B cell (primary cell): ENCODE measurements around the gene CHCHD6. TPM values are rescaled to one million over a fixed set of nuclear protein-coding genes. Genes with fewer than 3 reads are reported as not detected.
A peak's percentile ranks its signal among the peaks of the same experiment; 100 is the strongest.

ENCODE experiments used
- ATAC-seq: fragments of 200-7000 bp; cut with Tn5 transposase; one replicate; pipeline ENCODE4 v1.10.0; 2021; ENCODE audit warnings: low read depth, mild to moderate bottlenecking, moderate number of reproducible peaks, moderate library complexity
- CTCF ChIA-PET: fragments of 350-600 bp; sonication (Branson Sonifier 250); formaldehyde crosslinking; loops from one replicate; lab custom pipeline; 2021; ENCODE audit warnings: antibody characterized with exemption, inconsistent platforms; lab: Charles Lee
- POLR2A ChIA-PET: fragments of 350-600 bp; sonication (Branson Sonifier 250); formaldehyde crosslinking; loops from one replicate; lab custom pipeline; 2021; ENCODE audit warnings: antibody characterized with exemption; lab: Charles Lee
- DNase-seq: peaks from one replicate; pipeline ENCODE4 v3.0.0; 2013
- H2AFZ ChIP-seq: 2 replicates; pipeline ENCODE4 v1.6.1; 2012; ENCODE audit warnings: mild to moderate bottlenecking, low read depth, low read length; ENCODE audit not compliant: insufficient read depth, poor library complexity, severe bottlenecking
- H3K27ac ChIP-seq, 2 donors: 1 replicate in 1 of 2; 2 replicates in 1 of 2; pipeline ENCODE4 v1.5.1; 2012 to 2013; ENCODE audit warnings: low read length in 2 of 2, mild to moderate bottlenecking in 2 of 2, moderate library complexity in 1 of 2
- H3K27me3 ChIP-seq, 4 experiments: fragments of 200-600 bp in 1 of 4; sonication (generic) in 1 of 4; replicated peaks in 1 of 4; 1 replicate in 2 of 4; 2 replicates in 2 of 4; pipeline versions ENCODE4 v1.6.1 to v1.7.0; 2013 to 2016; ENCODE audit warnings: low read length in 3 of 4, mild to moderate bottlenecking in 2 of 4, mixed read lengths in 1 of 4, moderate library complexity in 1 of 4; ENCODE audit not compliant: insufficient read depth in 4 of 4, control insufficient read depth in 3 of 4; ENCODE audit errors: control extremely low read depth in 1 of 4
- H3K36me3 ChIP-seq, 2 experiments: replicated peaks in 1 of 2; 1 replicate in 1 of 2; 2 replicates in 1 of 2; pipeline versions ENCODE4 v1.6.1 to v1.7.1; 2013; ENCODE audit warnings: low read length in 1 of 2; ENCODE audit not compliant: insufficient read depth in 2 of 2, control insufficient read depth in 1 of 2; ENCODE audit errors: control extremely low read depth in 1 of 2, extremely low read depth in 1 of 2
- H3K4me1 ChIP-seq, 2 donors: fragments of 200-600 bp in 1 of 2; sonication (generic) in 1 of 2; 1 replicate in 1 of 2; 2 replicates in 1 of 2; pipeline versions ENCODE4 v1.5.1 to v1.6.1; 2013 to 2017; ENCODE audit warnings: low read length in 2 of 2; ENCODE audit not compliant: control insufficient read depth in 2 of 2, insufficient read depth in 2 of 2
- H3K4me2 ChIP-seq: replicated peaks from 2 replicates; pipeline ENCODE3; 2012; ENCODE audit warnings: mild to moderate bottlenecking, low read depth, low read length; ENCODE audit not compliant: poor library complexity, severe bottlenecking
- H3K4me3 ChIP-seq, 5 experiments: fragments of 200-600 bp in 1 of 5; sonication (generic) in 1 of 5; 1 replicate in 3 of 5; 2 replicates in 2 of 5; pipeline versions ENCODE4 v1.5.1 to v1.7.0; 2011 to 2016; ENCODE audit warnings: low read length in 4 of 5, mild to moderate bottlenecking in 4 of 5, low read depth in 2 of 5, control low read depth in 1 of 5, moderate library complexity in 1 of 5; ENCODE audit not compliant: insufficient read depth in 1 of 5; ENCODE audit errors: control extremely low read depth in 1 of 5, extremely low read depth in 1 of 5
- H3K79me2 ChIP-seq: fragments of 200-600 bp; sonication (generic); one replicate; pipeline ENCODE4 v1.6.0; 2016; ENCODE audit warnings: low read length; ENCODE audit not compliant: control insufficient read depth, insufficient read depth
- H3K9ac ChIP-seq: fragments of 200-600 bp; sonication (generic); 2 replicates; pipeline ENCODE4 v1.6.1; 2017; ENCODE audit warnings: mild to moderate bottlenecking, low read length, moderate library complexity
- H3K9me3 ChIP-seq, 3 donors: one replicate each; pipeline versions ENCODE4 v1.6.1 to v1.7.1; 2013; ENCODE audit warnings: low read length in 2 of 3; ENCODE audit not compliant: control insufficient read depth in 2 of 3, insufficient read depth in 1 of 3; ENCODE audit errors: control extremely low read depth in 1 of 3
- H4K20me1 ChIP-seq: 2 replicates; pipeline ENCODE4 v1.6.0; 2012; ENCODE audit warnings: mild to moderate bottlenecking, low read length; ENCODE audit not compliant: insufficient read depth, control insufficient read depth, poor library complexity, severe bottlenecking
- H3K27ac Mint-ChIP-seq: one replicate; pipeline ENCODE4 v1.8.0; 2021; ENCODE audit warnings: mixed read lengths
- H3K27me3 Mint-ChIP-seq: one replicate; pipeline ENCODE4 v1.8.0; 2021; ENCODE audit warnings: mixed read lengths
- H3K4me1 Mint-ChIP-seq: one replicate; pipeline ENCODE4 v1.8.0; 2021; ENCODE audit warnings: mixed read lengths
- H3K4me3 Mint-ChIP-seq: one replicate; pipeline ENCODE4 v1.8.0; 2021; ENCODE audit warnings: mixed read lengths
- H3K9me3 Mint-ChIP-seq: one replicate; pipeline ENCODE4 v1.8.0; 2022; ENCODE audit warnings: mixed read lengths; ENCODE audit not compliant: insufficient read depth
- EZH2 ChIP-seq: IDR thresholded peaks from 2 replicates; pipeline ENCODE4 v1.6.1; 2012; ENCODE audit warnings: borderline replicate concordance, low read depth, mild to moderate bottlenecking, moderate library complexity, low read length; ENCODE audit not compliant: insufficient read depth, poor library complexity, severe bottlenecking
- WGBS: methylation state at CpG from one replicate; pipeline ENCODE4 v1.1.5; 2013; ENCODE audit warnings: missing lambda C conversion rate; ENCODE audit not compliant: insufficient coverage; 5-methylcytosine and 5-hydroxymethylcytosine counted together
- intact Hi-C: fragments of 100-400 bp; cut with micrococcal nuclease; formaldehyde crosslinking; loops from one replicate; pipeline ENCODE4 v1.10.0; 2022
- polyA plus RNA-seq: library from polyadenylated mRNA; depleted of rRNA; stranded (reverse); fragments of >200 nt; gene quantifications from 2 replicates; pipeline ENCODE4 v1.2.3, GENCODE V29; 2012
- total RNA-seq, 2 donors: library from RNA; stranded (reverse); fragments of 120-200 nt in 1 of 2; gene quantifications; 1 replicate in 1 of 2; 2 replicates in 1 of 2; pipeline versions ENCODE4 v1.2.3 to v1.2.4, GENCODE V29; 2013 to 2022
- TF ChIP-seq, protein P1 (sequence below): fragments of 200-600 bp; IDR thresholded peaks from one replicate; pipeline ENCODE4 v1.8.0; 2022; ENCODE audit warnings: antibody characterized with exemption, mild to moderate bottlenecking

Gene CHCHD6
- total and polyA plus RNA-seq, 2 donors (not counting 1 experiment from before 2014, with no cell fraction given) = 8.0 to 13.5 TPM

- H3K9me3 Mint-ChIP-seq = no peaks in the 10 kb centered on the region
Observed at GRCh38 chr3:126983276-126983652, 279.2 kb downstream of the CHCHD6 start.

More at GRCh38 chr3:126983276-126983652, 279.2 kb downstream of the CHCHD6 start:
- Histone ChIP-seq H3K36me3 (no peaks in the 10 kb centered on the region), H2AFZ (no peak overlapping the region), H3K27me3 (peaks cover 0 to 33% (median 9%) of the 10 kb centered on the region in 4 experiments), H4K20me1 (peaks cover 5% of the 10 kb centered on the region), H3K4me3 (peak overlapping the region in 3 of 5 experiments; percentile 56 to 74 (median 63)), H3K27ac (no peak overlapping the region), H3K9me3 (peaks cover 0 to 9% (median 0%) of the 10 kb centered on the region in 3 donors), H3K4me2 (peak overlapping the region; percentile 100), H3K9ac (peak overlapping the region; percentile 72), H3K79me2 (no peaks in the 10 kb centered on the region), H3K4me1 (peaks cover 17 to 24% of the 10 kb centered on the region in 2 donors)
- Mint-ChIP-seq H3K4me1 (peaks cover 19% of the 10 kb centered on the region), H3K4me3 (no peak overlapping the region), H3K27me3 (peaks cover 10% of the 10 kb centered on the region), H3K27ac (no peak overlapping the region)
- under 1% methylated on average over 70 of the region's 70 CpGs for WGBS
- CTCF ChIA-PET = interaction anchor here (1.5 to 6.3 kb wide), 3 partner anchors 228 to 304 kb away, joined by 4 to 47 read pairs (median 7); no protein-coding TSS in a partner anchor
- intact Hi-C loops = loop anchor here (5.0 to 10.0 kb wide), 5 partner anchors 461 to 1744 kb away; partner anchors contain the start of genes CHST13, KLF15, RAB7A and SEC61A1
- POLR2A ChIA-PET = no interaction called here
- ATAC-seq (no peak), DNase-seq (peak; percentile 46)
- TF ChIP-seq EZH2 = no peak
- TF ChIP-seq, protein P1, sequence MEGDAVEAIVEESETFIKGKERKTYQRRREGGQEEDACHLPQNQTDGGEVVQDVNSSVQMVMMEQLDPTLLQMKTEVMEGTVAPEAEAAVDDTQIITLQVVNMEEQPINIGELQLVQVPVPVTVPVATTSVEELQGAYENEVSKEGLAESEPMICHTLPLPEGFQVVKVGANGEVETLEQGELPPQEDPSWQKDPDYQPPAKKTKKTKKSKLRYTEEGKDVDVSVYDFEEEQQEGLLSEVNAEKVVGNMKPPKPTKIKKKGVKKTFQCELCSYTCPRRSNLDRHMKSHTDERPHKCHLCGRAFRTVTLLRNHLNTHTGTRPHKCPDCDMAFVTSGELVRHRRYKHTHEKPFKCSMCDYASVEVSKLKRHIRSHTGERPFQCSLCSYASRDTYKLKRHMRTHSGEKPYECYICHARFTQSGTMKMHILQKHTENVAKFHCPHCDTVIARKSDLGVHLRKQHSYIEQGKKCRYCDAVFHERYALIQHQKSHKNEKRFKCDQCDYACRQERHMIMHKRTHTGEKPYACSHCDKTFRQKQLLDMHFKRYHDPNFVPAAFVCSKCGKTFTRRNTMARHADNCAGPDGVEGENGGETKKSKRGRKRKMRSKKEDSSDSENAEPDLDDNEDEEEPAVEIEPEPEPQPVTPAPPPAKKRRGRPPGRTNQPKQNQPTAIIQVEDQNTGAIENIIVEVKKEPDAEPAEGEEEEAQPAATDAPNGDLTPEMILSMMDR = no peak
